ENCODE results near the gene CIB4.

Gene CIB4

GRCh38 chr2:26648516-26648915 lies 7.3 kb upstream of the CIB4 start:
- no peak for TF ChIP-seq REST (IDR thresholded peaks at IDR 0.05; ENCODE audit: insufficient read depth in 1 of 2, low read depth in 2 of 2, low read length in 2 of 2)
- no peak for TF ChIP-seq FOXP2 (optimal IDR thresholded peaks at IDR 0.05; ENCODE audit: borderline replicate concordance, extremely low read depth, extremely low read length, insufficient read depth)
- TF ChIP-seq SIN3A (IDR thresholded peaks at IDR 0.05; ENCODE audit: borderline replicate concordance, insufficient read depth, low read length), result no peak
- no peak for TF ChIP-seq TAF1 (IDR thresholded peaks at IDR 0.05; ENCODE audit: borderline replicate concordance, insufficient read depth, low read length)

GRCh38 chr2:26647981-26648380 lies 6.8 kb upstream of the CIB4 start:
- TF ChIP-seq FOXP2 (optimal IDR thresholded peaks at IDR 0.05; ENCODE audit: borderline replicate concordance, extremely low read depth, extremely low read length, insufficient read depth), result no peak
- no peak for TF ChIP-seq POLR2AphosphoS5 (IDR thresholded peaks at IDR 0.05; ENCODE audit: low read depth, low read length)
- no peak for TF ChIP-seq TAF1 (IDR thresholded peaks at IDR 0.05; ENCODE audit: borderline replicate concordance, insufficient read depth, low read length)
- TF ChIP-seq REST (IDR thresholded peaks at IDR 0.05; ENCODE audit: insufficient read depth in 1 of 2, low read depth in 2 of 2, low read length in 2 of 2), result no peak
- no peak for TF ChIP-seq SIN3A (IDR thresholded peaks at IDR 0.05; ENCODE audit: borderline replicate concordance, insufficient read depth, low read length)

GRCh38 chr2:26646986-26647672 lies 6.0 kb upstream of the CIB4 start:
- TF ChIP-seq FOXP2 (optimal IDR thresholded peaks at IDR 0.05; ENCODE audit: borderline replicate concordance, extremely low read depth, extremely low read length, insufficient read depth) (no peak), REST (IDR thresholded peaks at IDR 0.05; ENCODE audit: insufficient read depth in 1 of 2, low read depth in 2 of 2, low read length in 2 of 2) (no peak), POLR2AphosphoS5 (IDR thresholded peaks at IDR 0.05; ENCODE audit: low read depth, low read length) (no peak), SIN3A (IDR thresholded peaks at IDR 0.05; ENCODE audit: borderline replicate concordance, insufficient read depth, low read length) (no peak), TAF1 (IDR thresholded peaks at IDR 0.05; ENCODE audit: borderline replicate concordance, insufficient read depth, low read length) (no peak)

GRCh38 chr2:26645762-26646161 lies 4.6 kb upstream of the CIB4 start:
- TF ChIP-seq REST (IDR thresholded peaks at IDR 0.05; ENCODE audit: insufficient read depth in 1 of 2, low read depth in 2 of 2, low read length in 2 of 2) (no peak), POLR2AphosphoS5 (IDR thresholded peaks at IDR 0.05; ENCODE audit: low read depth, low read length) (no peak), TAF1 (IDR thresholded peaks at IDR 0.05; ENCODE audit: borderline replicate concordance, insufficient read depth, low read length) (no peak), FOXP2 (optimal IDR thresholded peaks at IDR 0.05; ENCODE audit: borderline replicate concordance, extremely low read depth, extremely low read length, insufficient read depth) (no peak), SIN3A (IDR thresholded peaks at IDR 0.05; ENCODE audit: borderline replicate concordance, insufficient read depth, low read length) (no peak)
